ENCODE data around the gene SCAMP1.

Gene SCAMP1

DNA sequence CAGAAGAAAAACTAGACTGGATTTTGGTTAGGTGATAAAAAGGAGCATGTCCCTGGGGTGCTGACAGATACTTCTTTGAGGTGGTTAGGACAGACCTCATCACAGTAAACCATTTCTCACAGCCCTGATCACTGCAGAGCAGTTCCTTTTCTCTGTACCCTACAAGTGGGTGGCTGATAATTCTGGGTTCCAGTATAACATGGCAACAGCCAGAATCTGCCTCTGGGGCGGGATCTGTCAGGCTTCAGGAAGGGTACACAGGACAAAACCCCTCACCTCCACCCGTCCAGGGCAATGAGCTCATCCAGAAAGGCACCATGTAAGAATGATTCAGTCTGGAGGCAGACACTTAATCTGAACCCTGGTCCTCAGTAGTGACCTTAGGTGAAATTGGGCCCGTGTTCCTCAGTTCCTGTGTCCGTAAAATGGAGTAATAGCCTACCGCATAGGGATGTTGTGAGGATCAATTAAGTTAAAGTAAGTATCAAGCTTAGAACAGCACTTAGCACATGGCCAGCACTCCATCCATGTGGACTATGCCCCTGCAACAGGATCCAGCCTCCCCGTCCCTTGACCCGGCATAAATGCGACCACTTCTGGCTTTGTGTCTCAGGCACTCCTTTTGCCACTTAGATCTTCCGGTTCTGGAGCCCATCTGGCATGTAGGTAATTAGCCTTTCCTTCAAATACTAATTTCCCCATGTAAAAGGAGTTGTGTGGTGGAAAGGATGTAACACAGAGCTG, 159.0 kb downstream of the SCAMP1 start:
- no peaks in the 10 kb centered on the region for H3K27me3 Mint-ChIP-seq
- ATAC-seq = peak; percentile 50
- H3K36me3 Mint-ChIP-seq = peaks cover 35% of the 10 kb centered on the region
- H3K4me3 Mint-ChIP-seq = no peak overlapping the region
- H3K9me3 Mint-ChIP-seq = no peaks in the 10 kb centered on the region
- no peaks in the 10 kb centered on the region for H3K4me1 Mint-ChIP-seq
- H3K27ac Mint-ChIP-seq = no peak overlapping the region

DNA sequence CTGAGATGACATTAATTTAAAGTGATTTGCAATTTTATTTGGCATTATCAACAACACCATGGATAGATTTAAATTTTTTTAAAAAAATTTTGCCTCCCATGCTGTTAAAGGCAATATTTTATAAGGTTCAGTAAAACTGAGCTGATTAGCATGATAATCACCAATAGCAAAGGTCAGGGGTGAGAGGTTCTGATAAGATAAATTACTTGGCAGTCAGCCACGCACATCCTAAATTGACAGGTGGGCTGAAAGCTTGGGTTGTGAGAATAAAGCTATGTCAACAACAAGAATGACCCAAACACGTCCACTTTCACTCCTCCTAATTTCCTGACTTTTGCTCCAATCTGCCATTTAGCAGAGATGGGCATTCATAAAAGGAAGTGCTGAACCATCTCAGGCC, 161.0 kb downstream of the SCAMP1 start:
- H3K4me3 Mint-ChIP-seq = no peak overlapping the region
- H3K27me3 Mint-ChIP-seq = no peaks in the 10 kb centered on the region
- no peak for ATAC-seq
- H3K36me3 Mint-ChIP-seq = peaks cover 23% of the 10 kb centered on the region
- peaks cover 7% of the 10 kb centered on the region for H3K4me1 Mint-ChIP-seq
- H3K9me3 Mint-ChIP-seq = no peaks in the 10 kb centered on the region
- no peak overlapping the region for H3K27ac Mint-ChIP-seq

DNA sequence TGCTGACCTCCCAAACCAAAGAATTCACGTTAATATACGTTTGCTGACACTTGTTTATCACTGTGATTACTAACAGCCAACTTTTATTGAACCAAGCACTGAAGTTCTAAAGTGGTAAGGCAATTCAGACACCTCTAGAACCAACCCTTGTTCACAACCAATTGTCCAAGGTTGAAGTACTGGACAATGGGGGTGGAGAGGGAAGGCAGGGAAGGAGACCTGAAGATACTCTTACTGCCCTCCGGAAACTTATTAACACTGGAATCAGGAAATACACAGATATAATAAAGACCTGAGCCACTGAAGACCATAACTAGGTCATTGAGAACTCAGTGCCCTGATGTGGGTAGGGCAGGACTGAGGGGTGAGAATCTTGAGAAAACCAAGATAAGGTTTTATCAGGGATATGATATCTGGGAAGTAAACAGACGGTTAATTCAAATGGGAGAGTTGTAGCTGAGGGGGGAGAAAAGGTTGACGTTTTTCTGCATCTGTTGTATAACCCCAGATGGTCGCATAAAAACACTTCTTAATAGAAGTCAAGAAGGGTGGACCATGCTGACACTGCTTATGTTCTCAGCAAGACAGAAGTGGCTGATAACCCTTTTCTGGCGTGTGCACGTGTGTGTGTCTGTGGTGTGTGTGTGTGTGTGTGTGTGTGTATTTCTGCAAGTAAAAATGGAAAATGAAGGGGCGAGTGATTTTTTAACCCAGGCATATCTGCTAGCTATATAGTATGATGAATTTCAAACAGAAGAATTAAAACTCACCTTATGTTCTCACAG, 162.3 kb downstream of the SCAMP1 start:
- Mint-ChIP-seq H3K27ac (no peak overlapping the region), H3K4me1 (peaks cover 11% of the 10 kb centered on the region), H3K27me3 (no peaks in the 10 kb centered on the region), H3K36me3 (peaks cover 17% of the 10 kb centered on the region), H3K9me3 (no peaks in the 10 kb centered on the region), H3K4me3 (no peak overlapping the region)
- no peak for ATAC-seq

DNA sequence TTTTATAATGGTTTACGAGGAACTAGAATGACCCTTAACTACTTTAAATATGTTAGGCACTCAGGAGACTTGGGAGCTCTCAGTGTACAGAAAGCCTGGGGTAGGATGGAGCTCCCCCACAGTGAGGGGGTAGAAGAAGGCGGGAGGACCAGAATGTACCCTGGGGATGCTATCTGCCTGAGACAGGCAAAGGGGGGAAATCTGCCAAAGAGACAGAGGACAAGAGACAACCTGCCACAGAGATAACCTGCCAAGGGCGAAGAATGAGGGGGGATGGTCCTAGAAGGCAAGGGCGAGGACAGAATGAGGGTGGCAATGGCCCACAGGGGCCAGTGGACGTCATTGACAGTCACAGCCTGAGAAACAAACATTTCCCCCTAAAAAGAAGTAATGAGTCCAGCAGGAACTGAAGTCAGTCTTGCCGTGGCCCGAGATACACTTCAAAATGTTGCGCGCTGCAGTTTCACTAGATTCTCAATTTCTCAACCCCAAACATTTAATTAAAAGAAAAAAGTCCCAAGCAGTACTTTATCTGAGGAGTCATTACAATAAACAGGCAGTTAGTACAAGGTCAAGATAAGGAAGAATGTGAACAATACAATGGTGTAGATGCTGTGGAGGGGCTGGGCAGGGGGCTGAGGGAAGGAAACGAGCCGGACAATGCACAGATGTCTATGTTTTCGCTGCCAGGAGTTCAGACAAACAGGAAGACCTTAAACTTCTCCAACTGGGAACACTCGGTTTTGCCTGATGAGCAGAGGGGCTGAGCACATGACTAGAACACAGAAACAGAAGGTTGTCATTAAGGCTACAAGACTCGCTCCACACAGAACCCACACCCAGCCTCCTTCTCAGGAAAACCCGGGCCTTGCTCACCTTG, 163.1 kb downstream of the SCAMP1 start:
- H3K9me3 Mint-ChIP-seq = no peaks in the 10 kb centered on the region
- no peak overlapping the region for H3K4me3 Mint-ChIP-seq
- H3K27me3 Mint-ChIP-seq = no peaks in the 10 kb centered on the region
- no peak overlapping the region for H3K27ac Mint-ChIP-seq
- peaks cover 11% of the 10 kb centered on the region for H3K4me1 Mint-ChIP-seq
- H3K36me3 Mint-ChIP-seq = peaks cover 17% of the 10 kb centered on the region
- ATAC-seq = no peak

DNA sequence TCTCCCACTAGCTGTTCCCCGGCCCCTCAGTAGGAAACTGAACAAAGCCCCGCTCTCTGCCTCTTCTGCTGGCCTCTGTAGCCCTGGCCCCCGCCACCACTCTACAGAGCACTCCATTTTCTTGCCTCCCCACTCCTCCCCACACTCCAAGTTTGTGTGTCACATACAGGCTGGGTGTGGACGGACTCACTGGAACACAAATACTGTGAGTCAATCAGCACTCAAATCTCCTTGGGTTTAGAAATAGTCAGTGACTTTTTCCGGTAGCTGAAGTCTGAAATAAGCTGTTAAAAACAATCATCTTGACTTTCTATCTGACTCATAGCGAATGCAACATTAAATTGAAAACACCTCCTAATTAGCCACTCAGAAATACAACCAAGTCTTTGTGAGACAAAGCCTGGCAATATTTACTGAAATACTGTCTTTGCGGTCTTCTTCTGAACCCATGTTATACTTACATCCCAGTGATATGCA, 165.7 kb downstream of the SCAMP1 start:
- Mint-ChIP-seq H3K27ac (peak overlapping the region; percentile 42), H3K9me3 (no peaks in the 10 kb centered on the region), H3K27me3 (no peaks in the 10 kb centered on the region), H3K4me3 (no peak overlapping the region), H3K4me1 (peaks cover 11% of the 10 kb centered on the region), H3K36me3 (peaks cover 17% of the 10 kb centered on the region)
- ATAC-seq = peak; percentile 39

DNA sequence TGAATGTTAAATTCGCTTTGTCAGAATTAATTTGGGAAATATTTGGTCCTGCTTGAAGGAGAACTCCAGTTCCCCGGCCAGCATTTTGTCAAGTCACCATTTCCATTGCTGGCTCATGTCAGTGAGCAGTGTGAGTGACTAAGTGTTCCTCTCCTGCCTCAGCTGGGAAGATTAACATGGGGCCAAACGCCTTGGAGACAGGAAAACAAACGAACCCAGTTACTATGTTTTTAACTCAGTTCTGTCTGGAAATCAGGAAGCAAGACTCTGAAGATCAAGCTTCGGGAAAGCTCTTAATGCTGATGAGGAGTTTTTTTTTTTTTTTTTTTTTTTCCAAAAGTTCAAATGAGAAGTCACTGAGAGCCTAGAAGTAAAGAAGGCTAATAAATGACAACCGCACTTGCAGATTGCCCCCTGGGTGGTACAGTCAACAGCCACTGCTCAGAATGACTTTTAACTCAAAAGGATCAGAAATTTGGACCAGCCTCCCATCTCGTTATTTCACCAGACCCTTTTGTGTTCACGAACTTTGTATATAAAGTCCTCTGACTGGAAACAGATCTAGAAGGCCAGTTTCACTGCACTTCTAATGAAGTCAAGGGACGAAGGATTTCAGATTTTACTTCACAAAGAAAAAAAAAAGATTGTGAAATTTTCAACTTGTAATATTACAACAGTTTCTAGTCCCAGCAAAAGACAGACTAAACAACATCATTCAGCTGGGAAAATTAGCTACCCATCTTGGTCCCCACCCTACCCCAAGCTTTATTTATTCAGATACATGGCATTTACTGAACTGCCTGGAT, 166.8 kb downstream of the SCAMP1 start:
- Mint-ChIP-seq H3K36me3 (peaks cover 17% of the 10 kb centered on the region), H3K27me3 (no peaks in the 10 kb centered on the region), H3K4me3 (no peak overlapping the region), H3K27ac (no peak overlapping the region), H3K9me3 (no peaks in the 10 kb centered on the region), H3K4me1 (peaks cover 11% of the 10 kb centered on the region)
- ATAC-seq = no peak

DNA sequence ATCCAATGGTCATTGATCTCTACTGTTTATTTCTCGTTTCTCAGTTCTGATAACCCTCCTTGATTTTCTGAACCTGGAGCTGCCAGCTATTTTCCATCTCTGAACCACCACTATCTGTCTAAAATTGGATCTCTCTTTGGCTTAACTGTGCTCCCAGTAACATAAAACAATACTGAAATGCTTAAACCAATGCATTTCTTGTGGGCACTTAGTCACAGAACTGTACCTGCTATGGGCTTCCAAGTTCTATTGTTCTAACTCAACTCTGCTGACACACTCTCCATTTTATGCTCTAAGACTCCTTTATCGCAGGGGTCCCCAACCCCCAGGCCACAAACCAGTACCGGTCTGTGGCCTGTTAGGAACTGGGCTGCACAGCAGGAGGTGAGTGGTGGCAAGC, 167.5 kb downstream of the SCAMP1 start:
- no peaks in the 10 kb centered on the region for H3K27me3 Mint-ChIP-seq
- H3K9me3 Mint-ChIP-seq = no peaks in the 10 kb centered on the region
- ATAC-seq = no peak
- H3K4me3 Mint-ChIP-seq = no peak overlapping the region
- H3K36me3 Mint-ChIP-seq = peaks cover 11% of the 10 kb centered on the region
- H3K27ac Mint-ChIP-seq = no peak overlapping the region
- peaks cover 11% of the 10 kb centered on the region for H3K4me1 Mint-ChIP-seq
